Epithelial cell of esophagus (primary cell): ENCODE data around the gene SGK1.

Experiments used
- DNase-seq: peaks from one replicate; pipeline ENCODE4 v3.0.0; 2010; ENCODE audit warnings: low read depth
- H3K4me3 ChIP-seq: 2 replicates; pipeline ENCODE4 v1.5.1; 2011; ENCODE audit warnings: mild to moderate bottlenecking, low read length, control low read depth
- TF ChIP-seq, protein P1 (sequence below): IDR thresholded peaks from 2 replicates; pipeline ENCODE4 v1.5.1; 2011; ENCODE audit warnings: low read depth, mild to moderate bottlenecking, low read length, control low read depth, inconsistent platforms; ENCODE audit not compliant: insufficient read depth; ENCODE audit errors: missing control alignments

Gene SGK1

DNA sequence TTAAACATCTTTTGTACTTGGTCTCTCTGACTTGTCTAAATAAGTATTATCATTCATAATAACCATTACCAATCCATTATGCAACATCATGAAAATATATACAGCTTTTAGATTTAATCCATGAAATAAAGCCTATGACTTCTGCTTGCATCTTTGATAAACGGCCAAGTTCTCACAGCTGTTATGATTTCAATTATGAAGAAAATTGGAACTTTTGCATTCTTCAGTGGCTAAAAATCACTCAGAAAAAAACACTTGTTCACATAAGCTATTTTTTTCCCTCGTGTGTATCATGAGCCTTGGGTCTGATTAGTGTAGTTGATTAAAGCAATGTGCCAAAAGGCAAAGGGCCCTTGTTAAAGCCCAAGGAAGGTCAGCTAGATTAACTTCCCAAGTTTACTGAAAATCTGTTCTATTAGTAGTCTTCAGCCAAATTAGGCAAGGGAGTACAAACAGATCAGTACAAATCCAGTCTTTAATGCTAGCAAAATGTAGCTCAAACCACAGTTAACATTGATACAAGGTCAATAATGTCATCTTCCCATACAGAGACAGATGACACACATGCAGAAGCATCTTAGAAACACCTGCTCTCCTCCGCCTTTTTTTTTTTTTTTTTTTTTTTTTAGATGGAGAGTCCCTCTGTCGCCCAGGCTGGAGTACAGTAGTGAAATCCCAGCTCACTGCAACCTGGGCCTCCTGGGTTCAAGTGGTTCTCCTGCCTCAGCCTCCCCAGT lies 69.9 kb downstream of the SGK1 start:
- TF ChIP-seq, protein P1, sequence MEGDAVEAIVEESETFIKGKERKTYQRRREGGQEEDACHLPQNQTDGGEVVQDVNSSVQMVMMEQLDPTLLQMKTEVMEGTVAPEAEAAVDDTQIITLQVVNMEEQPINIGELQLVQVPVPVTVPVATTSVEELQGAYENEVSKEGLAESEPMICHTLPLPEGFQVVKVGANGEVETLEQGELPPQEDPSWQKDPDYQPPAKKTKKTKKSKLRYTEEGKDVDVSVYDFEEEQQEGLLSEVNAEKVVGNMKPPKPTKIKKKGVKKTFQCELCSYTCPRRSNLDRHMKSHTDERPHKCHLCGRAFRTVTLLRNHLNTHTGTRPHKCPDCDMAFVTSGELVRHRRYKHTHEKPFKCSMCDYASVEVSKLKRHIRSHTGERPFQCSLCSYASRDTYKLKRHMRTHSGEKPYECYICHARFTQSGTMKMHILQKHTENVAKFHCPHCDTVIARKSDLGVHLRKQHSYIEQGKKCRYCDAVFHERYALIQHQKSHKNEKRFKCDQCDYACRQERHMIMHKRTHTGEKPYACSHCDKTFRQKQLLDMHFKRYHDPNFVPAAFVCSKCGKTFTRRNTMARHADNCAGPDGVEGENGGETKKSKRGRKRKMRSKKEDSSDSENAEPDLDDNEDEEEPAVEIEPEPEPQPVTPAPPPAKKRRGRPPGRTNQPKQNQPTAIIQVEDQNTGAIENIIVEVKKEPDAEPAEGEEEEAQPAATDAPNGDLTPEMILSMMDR, result no peak
- no peak overlapping the region for H3K4me3 ChIP-seq
- no peak for DNase-seq

GRCh38 chr6:134247231-134247833 lies 70.6 kb downstream of the SGK1 start:
- peak; percentile 79 for DNase-seq
- H3K4me3 ChIP-seq, result no peak overlapping the region
- TF ChIP-seq, protein P1, result no peak

- DNase-seq, result peak; percentile 72
- H3K4me3 ChIP-seq, result no peak overlapping the region
- TF ChIP-seq, protein P1, result no peak
Measured at GRCh38 chr6:134245706-134246105, 72.2 kb downstream of the SGK1 start.

DNA sequence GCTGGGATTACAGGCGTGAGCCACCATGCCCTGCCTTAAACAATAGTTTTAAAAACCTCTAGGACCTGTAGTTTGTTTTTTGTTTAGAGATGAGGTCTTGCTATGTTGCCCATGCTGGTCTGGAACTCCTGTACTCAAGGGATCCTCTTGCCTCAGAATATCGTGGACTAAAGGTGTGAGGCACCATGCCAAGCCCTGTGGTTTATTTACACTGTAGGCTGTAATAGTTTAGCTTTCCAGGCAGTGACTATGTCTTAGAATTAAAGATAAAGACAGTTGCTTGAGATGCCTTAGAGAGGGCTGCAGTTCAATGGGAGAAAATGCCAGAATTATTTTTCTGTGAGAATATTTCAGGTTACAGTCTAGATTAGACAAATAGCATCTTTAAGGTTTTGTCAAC lies 72.9 kb downstream of the SGK1 start:
- TF ChIP-seq, protein P1, result no peak
- peak; percentile 75 for DNase-seq
- no peak overlapping the region for H3K4me3 ChIP-seq

DNA sequence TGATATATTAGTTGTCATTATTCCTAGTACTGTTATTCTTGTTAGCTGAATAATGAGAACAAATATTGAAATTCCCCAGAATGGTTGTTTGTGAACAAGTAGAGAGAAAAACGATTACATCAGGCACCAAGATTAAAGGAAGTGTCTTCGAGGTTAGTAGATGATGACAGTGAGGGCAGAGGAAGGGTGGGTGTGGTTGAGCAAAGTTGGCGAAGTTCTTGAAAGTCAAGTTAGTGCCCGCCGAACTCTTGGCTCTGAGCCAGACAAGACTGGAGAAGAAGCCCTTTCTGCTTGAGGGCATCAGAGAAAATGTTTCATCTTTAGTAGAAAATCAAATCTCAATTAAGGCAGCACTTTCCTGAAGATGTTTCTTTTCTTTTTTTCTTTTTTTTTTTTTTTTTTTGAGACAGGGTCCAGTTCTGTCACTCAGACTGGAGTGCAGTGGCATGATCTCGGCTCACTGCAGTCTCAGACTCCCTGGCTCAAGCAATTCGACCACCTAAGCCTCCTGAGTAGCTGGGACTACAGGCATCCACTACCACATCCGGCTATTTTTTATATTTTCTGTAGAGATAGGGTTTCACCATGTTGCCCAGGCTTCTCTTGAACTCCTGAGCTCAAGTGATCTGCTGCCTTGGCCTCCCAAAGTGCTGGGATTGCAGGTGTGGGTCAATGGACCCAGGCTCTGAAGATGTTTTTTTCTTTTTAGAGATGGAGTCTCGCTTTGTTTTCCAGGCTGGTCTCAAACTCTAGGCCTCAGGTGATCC lies 77.1 kb downstream of the SGK1 start:
- TF ChIP-seq, protein P1, result no peak
- peak; percentile 94 for DNase-seq
- H3K4me3 ChIP-seq, result no peak overlapping the region

DNA sequence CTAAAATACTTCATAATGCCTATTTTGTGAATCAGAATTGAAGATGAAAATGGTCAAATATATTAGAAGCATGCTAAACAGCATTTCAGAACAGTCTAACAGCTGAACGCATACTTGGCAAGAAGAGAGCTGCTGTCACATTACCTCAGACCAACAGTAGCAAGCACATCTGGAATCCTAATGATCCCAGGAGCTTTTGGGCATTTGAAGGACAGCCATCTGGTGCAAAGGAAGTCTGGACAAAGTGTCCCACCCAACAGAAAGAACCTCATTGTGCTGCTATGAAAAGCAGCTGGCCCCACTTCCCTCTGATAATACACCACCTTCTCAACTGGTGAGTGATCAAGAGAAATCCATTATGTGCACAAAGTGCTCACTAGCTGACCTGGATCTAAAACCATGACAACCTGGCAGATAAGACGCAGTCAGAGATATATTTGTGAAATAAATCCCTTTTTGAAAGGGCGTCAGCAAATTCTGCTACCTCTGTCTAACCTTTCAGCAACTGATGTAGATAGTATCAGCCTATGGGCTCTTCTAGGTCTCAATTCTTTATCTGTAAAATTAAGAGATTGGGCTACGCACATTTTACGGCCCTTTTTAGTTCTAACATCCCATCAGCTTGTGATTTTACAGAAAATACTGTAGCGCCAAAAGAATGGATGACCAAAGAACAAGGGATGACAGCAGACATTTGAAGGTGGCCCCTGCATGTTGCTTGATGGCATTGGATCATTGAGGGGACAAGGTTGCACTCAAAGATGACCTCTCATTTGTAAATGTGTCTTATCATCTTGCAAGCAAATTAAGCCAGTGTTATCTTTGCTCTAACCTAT lies 78.7 kb downstream of the SGK1 start:
- DNase-seq, result no peak
- no peak overlapping the region for H3K4me3 ChIP-seq
- TF ChIP-seq, protein P1, result no peak
